Ovary (tissue), 3 donors: ENCODE data around the gene FGF10.

Experiments
- CTCF ChIP-seq, 3 donors: fragments of 450-650 bp in 2 of 3; fragments of 200-600 bp in 1 of 3; IDR thresholded peaks; one replicate each; pipeline versions ENCODE4 v1.5.1 to v1.8.0; 2016 to 2022; ENCODE audit warnings: antibody characterized with exemption in 3 of 3, mild to moderate bottlenecking in 1 of 3
- EP300 ChIP-seq: sonication (generic); formaldehyde crosslinking; IDR thresholded peaks from one replicate; pipeline ENCODE4 v1.6.1; 2017; ENCODE audit warnings: antibody characterized with exemption
- donor health status: DM: no; HTN: no; CAD: no.

GRCh38 chr5:44365345-44365744 lies 23.9 kb downstream of the FGF10 start:
- TF ChIP-seq EP300 (no peak), CTCF (IDR thresholded peaks at IDR 0.05) (no peak)
